Hematopoietic multipotent progenitor cell treated with erythropoietin and hydrocortisone succinate and interleukin-3 and kit ligand, for 4 days (in vitro differentiated cells): ENCODE measurements around the gene NPHP4.

Experiments
- DNase-seq: peaks from one replicate; pipeline ENCODE4 v3.0.0-alpha.2; 2015

The NPHP4 gene

GRCh38 chr1:5908461-5909375 lies 83.5 kb downstream of the NPHP4 start:
- DNase-seq = no peak

DNA sequence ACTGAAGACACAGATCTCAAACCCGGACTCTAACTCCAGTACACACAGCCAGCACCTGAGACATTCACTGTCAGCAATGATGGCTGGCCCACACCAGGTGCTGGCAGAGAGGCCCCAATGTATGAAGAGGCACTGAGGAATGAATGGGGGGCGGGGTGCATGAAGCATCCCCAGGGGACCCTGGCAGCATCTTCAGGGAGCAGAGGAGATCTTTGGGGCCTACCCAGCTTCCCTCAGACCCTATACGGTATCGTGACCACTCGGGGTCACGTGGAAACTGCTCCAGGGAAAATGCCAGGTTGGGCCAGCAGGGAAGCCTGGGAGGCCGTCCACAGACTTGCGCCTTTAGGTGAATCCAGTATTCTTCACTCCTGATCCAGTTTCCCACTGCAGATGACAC lies 84.3 kb downstream of the NPHP4 start:
- no peak for DNase-seq

DNA sequence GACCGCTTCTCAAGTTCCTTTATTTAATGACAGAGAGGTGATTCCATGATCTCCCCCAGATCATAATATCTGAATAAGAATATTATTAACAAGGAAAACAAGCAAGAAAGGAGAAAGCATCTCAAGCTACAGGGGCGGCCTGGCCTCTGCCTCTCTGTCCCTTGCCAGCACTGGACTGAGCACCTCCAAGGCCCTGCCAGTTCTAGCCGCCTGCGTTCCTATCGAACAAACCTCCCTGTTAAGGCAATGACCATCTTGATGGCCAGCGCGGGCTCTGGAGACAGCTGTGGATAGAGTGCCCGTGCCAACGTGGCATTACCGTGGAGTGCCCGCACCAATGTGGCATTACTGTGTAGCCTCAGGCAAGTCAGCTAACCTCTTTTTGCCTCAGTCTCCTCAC lies 84.8 kb downstream of the NPHP4 start:
- DNase-seq = no peak

- DNase-seq = no peak
Measured at GRCh38 chr1:5906966-5907365, 85.3 kb downstream of the NPHP4 start.

DNA sequence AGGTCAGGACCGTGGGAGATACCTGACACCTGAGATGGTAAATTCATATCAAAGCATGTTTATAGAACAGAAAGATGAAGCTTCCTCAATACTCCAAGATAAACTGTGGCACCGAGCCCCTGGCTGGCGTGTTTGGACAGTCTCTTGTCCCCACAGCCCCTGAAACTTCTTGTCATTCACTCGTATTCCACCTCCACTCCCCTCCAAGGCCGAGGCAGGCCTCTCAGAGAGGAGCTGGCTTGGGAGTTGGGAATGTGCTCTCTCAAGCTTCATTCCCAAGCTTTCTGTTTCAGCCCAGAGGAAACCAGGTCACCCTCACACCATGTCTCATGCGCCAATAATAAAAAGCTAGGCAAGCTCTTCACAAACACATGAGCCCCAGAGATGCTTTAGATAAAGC lies 86.1 kb downstream of the NPHP4 start:
- DNase-seq = no peak

DNA sequence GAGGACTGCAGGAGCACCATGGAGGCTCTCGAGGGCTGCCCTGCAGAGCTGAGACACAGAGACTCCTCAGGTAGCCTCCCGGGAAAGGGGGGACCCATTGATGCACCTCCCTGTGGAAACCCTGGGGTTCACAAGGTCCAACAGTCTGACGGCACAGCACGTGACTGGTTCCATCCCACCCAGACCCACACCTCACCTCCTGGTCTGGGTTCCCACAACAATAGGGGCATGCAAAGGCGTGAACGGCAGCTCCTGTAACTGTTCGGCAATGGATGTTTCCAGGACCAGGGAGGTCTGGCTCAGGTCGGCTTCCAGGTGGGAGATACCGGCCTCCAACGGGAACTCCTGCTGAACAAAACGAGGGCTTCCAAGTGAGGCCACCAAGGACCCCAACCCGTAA lies 86.8 kb downstream of the NPHP4 start:
- DNase-seq = no peak

- no peak for DNase-seq
Measured at GRCh38 chr1:5904551-5904950, 87.7 kb downstream of the NPHP4 start.

- no peak for DNase-seq
Measured at GRCh38 chr1:5903680-5904079, 88.5 kb downstream of the NPHP4 start.

DNA sequence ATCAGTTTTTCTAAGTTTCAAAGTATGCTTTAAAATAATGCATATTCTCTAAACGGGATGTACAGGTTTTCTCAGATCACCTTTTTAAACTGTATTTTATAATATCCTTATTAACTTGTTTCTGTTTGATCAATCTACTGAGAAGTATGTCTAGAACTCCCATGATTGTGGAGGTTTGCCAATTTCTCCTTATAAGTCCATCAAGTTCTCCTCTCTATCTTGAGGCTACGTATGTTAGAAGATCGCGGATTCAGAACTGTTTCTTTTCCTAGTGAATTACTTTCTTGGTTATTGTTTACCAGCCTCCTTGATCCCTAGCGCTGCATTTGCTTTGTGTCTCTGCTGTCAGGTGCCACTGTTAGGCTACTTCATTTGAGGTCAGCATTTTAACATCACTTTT lies 89.2 kb downstream of the NPHP4 start:
- DNase-seq = no peak

DNA sequence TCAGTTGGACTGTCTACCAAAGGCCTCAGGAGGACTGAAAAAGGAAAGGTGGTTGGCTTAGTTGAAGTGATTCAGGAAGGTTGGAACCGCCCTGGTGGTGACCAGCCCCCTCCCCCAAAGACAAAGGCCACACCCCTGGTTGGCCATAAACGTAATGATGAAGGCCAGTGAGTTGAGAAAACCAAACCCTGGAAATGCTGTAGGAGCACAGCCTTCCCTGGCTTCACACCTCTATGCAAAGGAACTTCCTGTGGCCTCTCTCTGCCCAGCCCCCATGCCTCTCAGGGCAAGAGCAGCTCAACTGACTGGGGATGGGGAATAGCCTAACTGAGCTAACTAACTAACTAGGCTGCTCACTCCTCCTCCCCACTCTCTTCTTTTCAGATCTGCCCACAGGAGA lies 90.4 kb downstream of the NPHP4 start:
- no peak for DNase-seq

- no peak for DNase-seq
Measured at GRCh38 chr1:5901150-5901549, 91.1 kb downstream of the NPHP4 start.

GRCh38 chr1:5898266-5898665 lies 94.0 kb downstream of the NPHP4 start:
- DNase-seq = no peak

DNA sequence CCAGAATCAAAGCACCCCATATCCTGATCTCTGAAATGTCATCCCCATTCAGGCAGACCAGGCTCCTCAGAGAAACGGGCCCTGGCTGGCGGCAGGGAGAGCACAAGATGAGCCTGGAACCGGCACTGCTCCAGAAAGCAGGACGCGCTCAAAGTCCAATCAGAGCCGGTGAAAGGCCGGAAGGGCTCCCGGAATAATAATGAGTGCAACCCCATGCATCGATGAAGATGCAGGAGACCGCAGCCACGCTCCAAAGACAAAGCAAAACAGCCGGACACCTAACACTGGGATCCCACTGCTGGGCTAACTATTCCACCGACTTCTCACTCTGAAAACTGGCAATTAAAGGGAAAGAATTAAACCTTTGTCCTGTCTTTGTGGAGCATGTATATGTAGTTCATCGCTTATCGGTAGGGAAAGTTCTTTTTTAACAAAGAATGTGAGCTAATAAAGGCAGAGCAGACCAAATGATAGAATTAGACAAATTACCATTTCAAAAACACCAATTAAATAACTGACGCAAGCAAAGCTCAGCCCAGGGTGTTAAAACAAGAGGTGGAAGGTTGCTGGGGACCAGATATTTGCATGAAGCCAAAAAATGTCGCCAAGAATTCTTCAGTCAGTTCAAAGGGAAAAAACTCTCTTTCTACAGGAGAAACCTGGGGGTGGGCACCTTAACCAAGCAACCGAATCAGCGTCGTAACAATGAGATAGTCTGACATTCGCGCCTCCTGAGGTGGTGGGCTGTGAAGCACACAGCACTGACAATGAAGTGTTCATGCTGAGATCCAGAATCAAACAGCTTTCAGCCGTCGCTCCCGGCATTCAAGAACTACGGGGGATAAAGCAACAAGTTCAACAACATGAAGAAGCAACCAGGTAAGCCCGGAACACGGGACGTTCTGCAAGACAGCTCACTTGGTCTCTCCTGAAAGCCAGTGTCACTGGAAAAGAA lies 95.2 kb downstream of the NPHP4 start:
- no peak for DNase-seq

GRCh38 chr1:5895446-5896406 lies 96.5 kb downstream of the NPHP4 start:
- no peak for DNase-seq

DNA sequence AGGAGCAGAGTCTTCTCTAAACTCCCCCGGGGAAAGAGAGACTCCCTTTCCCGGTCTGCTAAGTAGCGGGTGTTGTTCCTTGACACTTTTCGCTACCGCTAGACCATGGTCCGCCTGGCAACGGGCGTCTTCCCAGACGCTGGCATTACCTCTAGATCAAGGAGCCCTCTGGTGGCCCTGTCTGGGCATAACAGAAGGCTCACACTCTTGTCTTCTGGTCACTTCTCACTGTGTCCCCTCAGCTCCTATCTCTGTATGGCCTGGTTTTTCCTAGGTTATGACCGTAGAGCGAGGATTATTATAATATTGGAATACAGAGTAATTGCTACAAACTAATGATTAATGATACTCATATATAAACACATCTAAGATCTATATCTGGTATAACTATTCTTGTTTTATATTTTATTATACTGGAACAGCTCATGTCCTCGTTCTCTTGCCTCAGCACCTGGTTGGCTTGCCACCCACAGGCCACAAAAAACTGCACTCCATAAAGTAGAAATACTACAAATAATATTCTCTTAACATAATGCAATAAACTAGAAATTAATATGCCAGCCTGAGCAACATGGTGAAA lies 98.4 kb downstream of the NPHP4 start:
- DNase-seq = peak; percentile 22

- DNase-seq = no peak
Measured at GRCh38 chr1:5892329-5892728, 99.9 kb downstream of the NPHP4 start.

GRCh38 chr1:5891736-5892135 lies 100.5 kb downstream of the NPHP4 start:
- no peak for DNase-seq

GRCh38 chr1:5891137-5891536 lies 101.1 kb downstream of the NPHP4 start:
- no peak for DNase-seq

DNA sequence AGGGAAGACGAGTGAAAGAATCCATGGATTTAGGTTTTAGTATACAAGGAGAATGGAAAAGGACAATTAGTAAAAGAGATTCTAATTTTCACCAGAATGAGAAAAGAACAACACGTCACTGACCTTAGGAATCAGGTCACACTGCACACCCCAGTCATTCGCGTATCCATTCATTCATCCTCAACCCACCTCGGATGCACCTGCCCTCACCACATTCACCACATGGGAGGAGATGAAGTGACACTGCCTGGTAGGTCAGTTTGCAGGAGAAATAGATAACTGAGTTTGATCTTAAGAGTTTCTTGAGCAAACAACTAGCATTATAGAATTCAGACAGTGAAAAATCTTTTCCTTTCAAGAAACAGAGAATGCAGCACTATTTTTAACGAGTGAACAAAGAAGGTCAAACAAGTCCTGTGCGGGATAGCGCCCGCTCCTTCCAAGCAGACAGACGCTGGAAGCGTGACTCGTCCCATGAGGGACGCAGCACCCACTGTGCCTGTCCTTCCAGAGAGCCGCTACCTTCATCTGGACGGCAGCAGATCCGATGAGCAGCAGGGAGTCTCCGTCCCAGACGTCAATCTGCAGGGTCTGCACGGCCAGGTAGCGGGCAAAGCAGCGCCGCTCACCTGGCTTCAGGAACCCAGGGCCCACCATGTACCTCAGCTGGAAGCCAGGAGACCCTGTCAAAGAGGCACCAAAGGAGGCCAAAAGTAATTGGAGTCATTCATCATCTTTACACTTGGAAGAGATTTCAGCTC lies 101.7 kb downstream of the NPHP4 start:
- DNase-seq = no peak

GRCh38 chr1:5889901-5890300 lies 102.3 kb downstream of the NPHP4 start:
- no peak for DNase-seq

GRCh38 chr1:5889462-5889861 lies 102.8 kb downstream of the NPHP4 start:
- DNase-seq = no peak
